NCI-H1092 (cell line): Measurements from ENCODE around the gene FIBCD1.

Experiments
- DNase-seq: peaks from one replicate; lab custom pipeline; 2025; lab: John Stamatoyannopoulos, UW

The FIBCD1 gene

DNA sequence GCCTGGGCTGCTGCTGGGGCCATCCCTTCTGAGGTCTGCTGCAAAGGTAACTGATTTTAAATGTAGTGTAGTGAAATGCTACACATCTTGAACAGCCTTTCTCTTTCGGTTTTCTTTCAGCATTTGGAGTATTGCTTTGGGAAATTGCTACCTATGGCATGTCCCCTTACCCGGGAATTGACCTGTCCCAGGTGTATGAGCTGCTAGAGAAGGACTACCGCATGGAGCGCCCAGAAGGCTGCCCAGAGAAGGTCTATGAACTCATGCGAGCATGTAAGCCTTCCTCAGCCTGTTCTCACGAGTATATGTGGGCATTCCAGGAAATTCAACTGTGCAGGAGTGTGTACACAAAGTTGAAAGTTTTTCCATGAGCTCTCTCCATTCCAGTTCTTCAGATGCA is 60.8 kb downstream of the FIBCD1 start:
- DNase-seq = no peak

DNA sequence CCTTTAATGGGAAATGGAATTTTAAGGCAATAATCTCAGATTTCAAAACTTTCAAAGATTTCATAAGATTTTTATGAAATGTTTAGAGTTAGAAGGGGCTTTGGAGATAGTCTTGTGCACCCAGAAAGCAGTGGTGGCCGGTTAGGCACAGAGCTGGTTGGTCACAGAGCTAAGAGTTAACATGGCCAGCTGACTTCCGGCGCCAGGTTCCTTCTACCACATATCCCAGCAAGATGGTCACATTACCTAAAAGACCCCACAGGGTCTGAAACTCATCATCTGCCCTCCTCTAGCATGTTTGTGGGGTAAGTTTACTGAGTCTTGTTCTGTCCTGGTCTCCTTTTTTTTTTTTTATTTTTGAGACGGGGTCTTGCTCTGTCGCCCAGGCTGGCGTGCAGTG is 61.7 kb downstream of the FIBCD1 start:
- no peak for DNase-seq

- no peak for DNase-seq
Observed at GRCh38 chr9:130874783-130875182, 64.3 kb downstream of the FIBCD1 start.

- DNase-seq = no peak
Observed at GRCh38 chr9:130873966-130874365, 65.1 kb downstream of the FIBCD1 start.

GRCh38 chr9:130872912-130873503 is 66.0 kb downstream of the FIBCD1 start:
- peak; percentile 82 for DNase-seq

DNA sequence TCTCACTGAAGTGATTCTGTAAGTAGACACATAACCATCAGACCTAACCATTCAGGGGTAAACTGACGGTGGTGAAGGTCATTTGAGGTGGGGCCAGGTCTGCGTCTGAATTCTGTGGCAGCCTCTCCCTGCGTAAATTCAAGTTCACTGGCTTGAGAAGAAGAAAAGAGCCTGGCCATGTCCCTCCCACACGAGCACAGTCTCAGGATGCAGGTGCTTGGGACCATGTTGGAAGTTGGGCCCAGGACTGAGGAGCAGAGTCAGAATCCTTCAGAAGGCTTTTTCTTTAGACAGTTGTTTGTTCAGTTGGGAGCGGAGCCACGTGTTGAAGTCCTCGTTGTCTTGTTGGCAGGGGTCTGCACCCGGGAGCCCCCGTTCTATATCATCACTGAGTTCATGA is 66.5 kb downstream of the FIBCD1 start:
- DNase-seq = no peak

- no peak for DNase-seq
Observed at GRCh38 chr9:130872093-130872492, 67.0 kb downstream of the FIBCD1 start.

DNA sequence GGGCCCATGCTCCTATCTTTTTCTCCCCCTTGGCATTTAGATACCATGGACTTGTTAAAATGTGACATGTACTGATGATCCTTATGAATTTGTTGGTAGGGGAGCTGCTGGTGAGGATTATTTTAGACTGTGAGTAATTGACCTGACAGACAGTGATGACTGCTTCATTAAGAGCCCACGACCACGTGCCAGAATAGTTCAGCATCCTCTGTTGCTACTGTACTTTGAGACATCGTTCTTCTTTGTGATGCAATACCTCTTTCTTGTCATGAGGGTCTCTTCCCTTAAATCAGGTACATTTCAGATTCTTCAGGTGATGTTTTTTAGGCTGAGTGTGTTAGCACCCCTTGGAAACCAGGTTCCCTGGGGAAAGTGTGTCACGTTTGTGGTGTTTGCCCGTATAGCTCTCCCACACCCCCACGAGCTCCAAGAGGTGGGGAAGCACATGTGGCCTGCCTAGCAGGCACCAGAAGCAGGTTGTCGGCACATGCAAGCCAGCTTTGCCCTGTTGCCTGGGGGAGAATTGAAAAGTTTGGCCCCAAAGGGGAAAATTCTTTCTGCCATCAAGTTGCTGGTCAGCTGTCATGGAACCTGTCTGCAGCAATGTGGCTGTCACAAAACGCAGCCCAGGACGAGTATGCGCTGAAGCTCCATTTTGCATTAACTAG is 67.5 kb downstream of the FIBCD1 start:
- no peak for DNase-seq

DNA sequence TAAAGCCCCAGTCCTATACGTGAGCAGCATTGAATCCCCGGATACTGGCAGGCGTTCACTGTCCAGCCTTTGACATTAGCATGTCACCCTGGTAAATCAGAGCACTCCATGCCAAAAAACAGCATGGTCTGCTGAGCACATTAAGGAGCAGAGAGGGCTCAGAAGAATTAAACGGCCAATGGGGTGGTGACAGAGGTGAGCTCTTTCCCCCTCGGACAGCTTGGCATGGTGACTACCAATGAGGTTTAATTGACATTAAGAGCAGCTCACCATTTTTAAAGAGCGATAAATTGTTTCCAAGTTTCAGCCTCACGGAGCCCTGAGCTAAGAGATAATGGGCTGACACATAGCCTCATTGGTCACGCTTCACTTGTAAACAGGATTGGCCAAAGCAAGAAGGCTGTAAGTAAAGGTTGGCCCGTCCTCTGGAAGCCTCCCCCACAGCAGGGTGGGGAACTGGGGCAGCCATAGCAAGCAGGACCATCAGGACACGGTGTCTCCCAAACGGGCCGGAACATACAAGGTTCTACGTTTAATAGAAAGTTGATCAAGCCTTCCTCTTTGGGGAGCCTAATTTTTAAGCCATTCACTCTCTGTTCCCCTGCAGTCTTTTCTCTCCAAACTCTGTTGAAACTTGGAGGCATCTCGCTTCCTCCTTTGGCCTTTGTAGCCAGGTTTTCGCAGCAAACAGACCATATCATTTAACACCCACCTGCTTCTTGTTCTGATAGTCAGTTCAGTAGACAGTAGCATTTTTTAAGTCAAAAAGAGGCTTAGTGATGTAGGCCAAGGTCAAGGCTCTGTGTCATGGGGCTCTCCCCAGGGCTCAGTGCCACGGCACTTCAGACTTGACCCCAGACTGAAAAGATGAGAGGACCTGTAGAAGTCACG is 68.3 kb downstream of the FIBCD1 start:
- DNase-seq = peak; percentile 56

DNA sequence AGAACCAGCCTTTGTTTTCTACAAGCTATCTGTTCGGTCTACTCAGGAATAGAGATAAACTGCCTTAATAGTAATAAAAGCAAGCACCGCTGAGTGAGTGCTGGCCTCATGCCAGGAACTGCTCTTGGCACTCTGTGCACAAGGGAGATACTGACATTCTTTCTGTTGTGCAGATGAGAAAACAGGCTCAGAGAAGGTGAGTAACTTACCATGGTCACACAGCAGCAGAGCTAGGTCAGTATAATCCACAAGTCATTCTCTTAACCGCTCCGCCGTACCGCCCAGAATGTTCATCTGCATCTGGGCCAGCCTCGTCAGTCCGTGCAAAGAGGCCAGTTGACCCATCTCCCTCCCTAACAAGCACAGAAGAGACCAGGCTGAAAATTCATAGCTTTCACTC is 69.8 kb downstream of the FIBCD1 start:
- peak; percentile 40 for DNase-seq

GRCh38 chr9:130868230-130868629 is 70.8 kb downstream of the FIBCD1 start:
- no peak for DNase-seq

- no peak for DNase-seq
Observed at GRCh38 chr9:130867556-130867955, 71.5 kb downstream of the FIBCD1 start.

GRCh38 chr9:130866474-130866965 is 72.5 kb downstream of the FIBCD1 start:
- DNase-seq = peak; percentile 57

- no peak for DNase-seq
Observed at GRCh38 chr9:130865921-130866320, 73.1 kb downstream of the FIBCD1 start.

DNA sequence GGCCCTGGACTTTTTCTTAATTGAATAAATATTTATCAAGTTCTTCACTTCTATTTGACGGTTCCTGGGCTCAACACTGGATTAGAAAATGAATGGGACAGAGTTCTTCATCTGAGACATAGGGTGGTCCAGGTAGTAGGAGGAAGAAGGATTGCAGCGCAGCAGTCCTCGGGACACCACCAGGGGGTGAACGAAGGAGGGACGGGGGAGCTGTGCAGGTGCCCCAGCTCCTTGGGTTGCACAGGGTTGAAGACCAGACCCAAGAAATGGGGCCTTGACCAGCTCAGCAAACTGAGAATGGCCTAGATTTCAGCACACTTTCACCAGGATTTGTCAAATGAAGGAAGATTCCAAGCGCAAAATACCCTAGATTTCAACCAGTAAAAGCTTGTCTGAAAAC is 74.5 kb downstream of the FIBCD1 start:
- no peak for DNase-seq

- DNase-seq = no peak
Observed at GRCh38 chr9:130862747-130863146, 76.3 kb downstream of the FIBCD1 start.

- no peak for DNase-seq
Observed at GRCh38 chr9:130862217-130862616, 76.8 kb downstream of the FIBCD1 start.

DNA sequence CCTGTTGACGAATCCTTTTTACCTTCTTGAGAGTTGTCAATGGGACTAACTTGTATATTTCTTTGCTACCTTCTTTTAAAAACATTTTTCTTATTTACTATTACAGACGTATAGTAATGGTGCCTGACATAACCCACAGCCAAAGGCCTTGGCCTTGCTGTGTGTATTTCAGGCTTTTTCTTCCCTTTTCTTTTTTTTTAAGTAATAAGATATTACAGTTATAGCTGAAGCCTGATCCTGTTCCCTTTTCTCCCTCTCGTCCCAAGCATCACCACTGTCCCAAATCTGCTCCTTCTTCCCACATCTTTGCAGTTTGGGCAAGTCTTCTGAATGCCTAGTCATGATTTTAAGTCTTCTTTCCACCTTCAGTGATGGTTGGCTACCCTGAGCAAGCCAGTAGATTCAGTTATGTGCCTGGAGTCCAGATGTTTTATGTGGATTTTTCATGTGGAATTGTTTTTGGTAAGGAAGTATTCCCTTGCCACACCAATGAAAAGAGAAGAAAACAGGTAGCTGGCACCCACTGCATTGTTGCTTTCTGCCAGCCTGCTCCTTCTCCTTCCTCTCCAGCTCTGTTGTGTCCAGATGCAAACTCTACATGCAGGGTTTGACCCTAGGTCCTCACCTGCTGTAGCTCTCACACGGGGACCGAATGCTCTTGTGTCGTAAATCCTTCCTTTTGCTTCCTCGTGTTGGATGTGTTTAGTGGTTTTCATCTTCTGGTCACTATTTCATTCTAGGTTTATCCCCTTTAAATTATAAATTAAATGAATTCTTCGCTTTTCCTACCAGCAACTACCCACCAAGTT is 77.5 kb downstream of the FIBCD1 start:
- DNase-seq = no peak

DNA sequence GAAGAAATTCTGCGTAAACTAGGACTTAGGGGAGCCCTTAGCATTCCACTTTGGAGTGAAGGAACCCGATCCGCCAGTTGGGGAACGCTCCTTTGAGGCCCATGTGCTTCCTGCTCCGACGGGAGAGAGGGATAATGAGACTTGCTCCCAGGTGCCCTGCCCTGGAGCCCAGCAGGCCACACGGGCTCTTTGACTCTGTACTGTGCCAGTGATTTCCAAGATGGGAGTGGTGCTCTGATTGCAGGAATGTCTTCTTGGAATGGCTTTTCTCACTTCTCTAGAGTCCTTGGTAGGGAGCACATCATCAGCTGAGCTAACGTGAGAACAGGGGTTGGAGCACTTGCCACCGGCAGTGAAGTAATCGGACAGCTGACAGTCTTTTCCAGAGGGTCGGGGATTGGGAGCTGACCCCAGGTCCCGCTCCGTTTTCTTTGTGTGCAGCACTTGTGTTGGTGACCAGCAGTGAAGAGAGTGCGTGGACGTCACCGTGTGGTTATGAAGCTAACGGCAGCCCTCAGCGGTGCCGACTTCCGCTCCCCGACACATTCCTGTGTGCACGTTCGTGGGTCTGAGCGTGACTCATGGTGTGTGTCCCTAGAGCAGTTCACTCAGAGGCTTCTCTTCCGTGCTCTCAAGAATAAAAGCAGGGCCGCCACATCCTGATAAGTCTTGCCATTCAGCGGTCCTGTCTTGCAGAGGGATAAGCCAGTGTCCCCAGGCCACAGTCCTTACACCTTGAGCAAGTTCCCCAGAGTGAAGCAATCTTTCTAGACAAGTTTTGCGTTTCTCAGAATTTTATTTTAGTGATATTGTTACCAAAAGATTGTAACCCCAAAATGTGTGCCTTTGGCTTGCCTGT is 78.4 kb downstream of the FIBCD1 start:
- DNase-seq = no peak

GRCh38 chr9:130858739-130859705 is 80.0 kb downstream of the FIBCD1 start:
- DNase-seq = no peak
